OCI-LY7 (cell line): ENCODE measurements around the gene NALCN.

Experiments used
- EZH2phosphoT487 ChIP-seq: fragments of 200-600 bp; sonication (generic); IDR thresholded peaks from 2 replicates; pipeline ENCODE4 v1.6.1; 2018; ENCODE audit warnings: low read depth, borderline replicate concordance, mild to moderate bottlenecking, mixed run types, antibody characterized with exemption, low read length, moderate library complexity, mixed read lengths
- TF ChIP-seq, protein P1 (sequence below): fragments of 200-600 bp; sonication (generic); conservative IDR thresholded peaks from 2 replicates; pipeline ENCODE4 v1.5.1; 2014; ENCODE audit warnings: mild to moderate bottlenecking, antibody characterized with exemption, low read length, moderate library complexity, mixed read lengths

- TF ChIP-seq, protein P1, sequence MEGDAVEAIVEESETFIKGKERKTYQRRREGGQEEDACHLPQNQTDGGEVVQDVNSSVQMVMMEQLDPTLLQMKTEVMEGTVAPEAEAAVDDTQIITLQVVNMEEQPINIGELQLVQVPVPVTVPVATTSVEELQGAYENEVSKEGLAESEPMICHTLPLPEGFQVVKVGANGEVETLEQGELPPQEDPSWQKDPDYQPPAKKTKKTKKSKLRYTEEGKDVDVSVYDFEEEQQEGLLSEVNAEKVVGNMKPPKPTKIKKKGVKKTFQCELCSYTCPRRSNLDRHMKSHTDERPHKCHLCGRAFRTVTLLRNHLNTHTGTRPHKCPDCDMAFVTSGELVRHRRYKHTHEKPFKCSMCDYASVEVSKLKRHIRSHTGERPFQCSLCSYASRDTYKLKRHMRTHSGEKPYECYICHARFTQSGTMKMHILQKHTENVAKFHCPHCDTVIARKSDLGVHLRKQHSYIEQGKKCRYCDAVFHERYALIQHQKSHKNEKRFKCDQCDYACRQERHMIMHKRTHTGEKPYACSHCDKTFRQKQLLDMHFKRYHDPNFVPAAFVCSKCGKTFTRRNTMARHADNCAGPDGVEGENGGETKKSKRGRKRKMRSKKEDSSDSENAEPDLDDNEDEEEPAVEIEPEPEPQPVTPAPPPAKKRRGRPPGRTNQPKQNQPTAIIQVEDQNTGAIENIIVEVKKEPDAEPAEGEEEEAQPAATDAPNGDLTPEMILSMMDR: no peak
- no peak for TF ChIP-seq EZH2phosphoT487
Measured at GRCh38 chr13:101035119-101035620, 381.1 kb downstream of the NALCN start.
